HepG2 (cell line): ENCODE results near the gene CDK6. TPM values are rescaled to one million over a fixed set of nuclear protein-coding genes. Genes with fewer than 3 reads are reported as not detected.

ENCODE experiments used
- ATAC-seq: fragments of 200-7000 bp; cut with Tn5 transposase; 3 replicates; pipeline ENCODE4 v1.9.1; 2020; ENCODE audit warnings: mild to moderate bottlenecking, moderate library complexity
- BruUV-seq: library from RNA; stranded (reverse); fragments of 400-500 nt; replicated peaks from 2 replicates; lab custom pipeline; 2021; lab: Mats Ljungman, UMichigan
- CTCF ChIA-PET: fragments of 300-600 bp; formaldehyde crosslinking; extraction: SDS; loops from one replicate; lab custom pipeline; 2021; ENCODE audit warnings: low total read pairs, inconsistent platforms, low intra/inter-chr PET ratio; lab: Yijun Ruan, JAX
- POLR2A ChIA-PET: fragments of 350-600 bp; sonication (Branson Sonifier 250); formaldehyde crosslinking; loops from one replicate; lab custom pipeline; 2020; ENCODE audit warnings: antibody characterized with exemption, inconsistent platforms; lab: Yijun Ruan, JAX
- DNase-seq: peaks from one replicate; pipeline ENCODE4 v3.0.0-alpha.2; 2015; ENCODE audit warnings: low spot score
- FAIRE-seq: peaks from 3 replicates; lab custom pipeline; 2011; peaks lifted over from hg19 to GRCh38; lab: Jason Lieb, UNC
- H2AFZ ChIP-seq: one replicate; pipeline ENCODE4 v1.6.1; 2011; ENCODE audit warnings: low read length, inconsistent platforms
- H3K27ac ChIP-seq: fragments of 300-600 bp; 3 replicates; pipeline ENCODE4 v1.8.0; 2011; ENCODE audit warnings: mixed run types, mild to moderate bottlenecking, mixed read lengths, low read length, inconsistent platforms; ENCODE audit not compliant: insufficient read depth; ENCODE audit errors: extremely low read length
- H3K27me3 ChIP-seq, 2 experiments: fragments of 200-600 bp in 1 of 2; 2 replicates in 1 of 2; 3 replicates in 1 of 2; pipeline versions ENCODE4 v1.6.0 to v1.8.0; 2011; ENCODE audit warnings: low read length in 2 of 2, mild to moderate bottlenecking in 2 of 2, moderate library complexity in 2 of 2, inconsistent platforms in 1 of 2; ENCODE audit not compliant: insufficient read depth in 2 of 2, control insufficient read depth in 1 of 2
- H3K36me3 ChIP-seq, 2 experiments: fragments of 200-600 bp in 1 of 2; replicated peaks in 1 of 2; 2 replicates in 1 of 2; 3 replicates in 1 of 2; pipeline versions ENCODE4 v1.5.1 to v1.8.0; 2011; ENCODE audit warnings: low read length in 2 of 2, inconsistent platforms in 1 of 2; ENCODE audit not compliant: insufficient read depth in 2 of 2, control insufficient read depth in 1 of 2
- H3K4me1 ChIP-seq: 2 replicates; pipeline ENCODE4 v1.5.1; 2012; ENCODE audit warnings: low read length, inconsistent platforms; ENCODE audit not compliant: insufficient read depth
- H3K4me2 ChIP-seq: 2 replicates; pipeline ENCODE4 v1.6.0; 2011; ENCODE audit warnings: low read depth, low read length, inconsistent platforms
- H3K4me3 ChIP-seq, 3 experiments: fragments of 200-600 bp in 1 of 3; sonication (generic), shearing (Covaris generic) in 1 of 3; replicated peaks in 1 of 3; 2 replicates each; pipeline ENCODE4 v1.5.1; 2011 to 2016; ENCODE audit warnings: low read length in 3 of 3, inconsistent platforms in 2 of 3, low read depth in 2 of 3, mild to moderate bottlenecking in 2 of 3, control low read depth in 1 of 3, mixed read lengths in 1 of 3; ENCODE audit not compliant: insufficient read depth in 1 of 3
- H3K79me2 ChIP-seq: one replicate; pipeline ENCODE4 v1.6.1; 2011; ENCODE audit warnings: low read length, inconsistent platforms; ENCODE audit not compliant: insufficient read depth
- H3K9ac ChIP-seq: 2 replicates; pipeline ENCODE4 v1.6.0; 2011; ENCODE audit warnings: mild to moderate bottlenecking, low read depth, low read length, inconsistent platforms; ENCODE audit not compliant: insufficient read depth
- H3K9me3 ChIP-seq: 2 replicates; pipeline ENCODE4 v1.5.1; 2012; ENCODE audit warnings: mild to moderate bottlenecking, low read length
- H4K20me1 ChIP-seq: 2 replicates; pipeline ENCODE4 v1.6.0; 2011; ENCODE audit warnings: inconsistent platforms, mild to moderate bottlenecking, low read length, moderate library complexity; ENCODE audit not compliant: insufficient read depth
- CAMTA2 ChIP-seq: sonication (generic); formaldehyde crosslinking; IDR thresholded peaks from 2 replicates; pipeline ENCODE4 v1.4.0; 2020; ENCODE audit warnings: mild to moderate bottlenecking, missing genetic modification reagents, borderline replicate concordance
- TGIF2 ChIP-seq: IDR thresholded peaks from 2 replicates; pipeline ENCODE4 v1.6.1; 2016; ENCODE audit warnings: control low read depth, missing compliant biosample characterization
- ZBTB1 ChIP-seq: sonication (generic); formaldehyde crosslinking; IDR thresholded peaks from 2 replicates; pipeline ENCODE4 v1.4.0; 2020; ENCODE audit warnings: missing genetic modification reagents, borderline replicate concordance
- ZNF839 ChIP-seq: sonication (generic); formaldehyde crosslinking; IDR thresholded peaks from 2 replicates; pipeline ENCODE4 v1.4.0; 2020; ENCODE audit warnings: missing genetic modification reagents, mild to moderate bottlenecking, borderline replicate concordance
- WGBS: methylation state at CpG from one replicate; pipeline ENCODE4 v1.1.6; 2017; ENCODE audit warnings: low lambda C conversion rate; 5-methylcytosine and 5-hydroxymethylcytosine counted together
- in situ Hi-C: cut with HindIII; loops from 2 replicates; pipeline ENCODE4 v1.10.0; 2017; ENCODE audit warnings: low pct_unique_long_range_greater_than_20kb; ENCODE audit not compliant: extremely low pct_ligation_motif_present
- intact Hi-C: fragments of 100-400 bp; cut with micrococcal nuclease; formaldehyde crosslinking; loops from one replicate; pipeline ENCODE4 v1.10.0; 2022; ENCODE audit not compliant: unreplicated experiment
- polyA plus RNA-seq, 8 experiments: library from polyadenylated mRNA; depleted of rRNA in 3 of 8; stranded (reverse) in 7 of 8; unstranded in 1 of 8; fragments of >200 nt; fragmentation: Illumina TruSeq in 4 of 8; extraction: Trizol in 4 of 8; gene quantifications; 2 replicates each; pipeline versions ENCODE4 v1.2.1 to v1.2.3, GENCODE V29; 2011 to 2016; ENCODE audit warnings: low read depth in 4 of 8, missing spikeins in 1 of 8, mixed read lengths in 1 of 8; ENCODE audit not compliant: insufficient read depth in 1 of 8
- total RNA-seq, 5 experiments: library from RNA; depleted of rRNA; stranded (reverse); fragments of >200 nt; fragmentation: Illumina TruSeq; extraction: Trizol; gene quantifications; 2 replicates each; pipeline ENCODE4 v1.2.3, GENCODE V29; 2016; ENCODE audit warnings: low read depth in 1 of 5
- TF ChIP-seq, protein P1 (sequence below): sonication (generic); formaldehyde crosslinking; IDR thresholded peaks from 2 replicates; pipeline ENCODE4 v1.4.0; 2020; ENCODE audit warnings: missing genetic modification reagents, borderline replicate concordance
- TF ChIP-seq, protein P2 (sequence below): sonication (generic); formaldehyde crosslinking; IDR thresholded peaks from 2 replicates; pipeline ENCODE4 v1.5.0; 2020; ENCODE audit warnings: missing genetic modification reagents

CDK6 gene
- total and polyA plus RNA-seq, 2 of the 13 experiments (the other 11 are each of a cell fraction or from before 2014, with no cell fraction given) = 34.6 to 90.8 TPM

DNA sequence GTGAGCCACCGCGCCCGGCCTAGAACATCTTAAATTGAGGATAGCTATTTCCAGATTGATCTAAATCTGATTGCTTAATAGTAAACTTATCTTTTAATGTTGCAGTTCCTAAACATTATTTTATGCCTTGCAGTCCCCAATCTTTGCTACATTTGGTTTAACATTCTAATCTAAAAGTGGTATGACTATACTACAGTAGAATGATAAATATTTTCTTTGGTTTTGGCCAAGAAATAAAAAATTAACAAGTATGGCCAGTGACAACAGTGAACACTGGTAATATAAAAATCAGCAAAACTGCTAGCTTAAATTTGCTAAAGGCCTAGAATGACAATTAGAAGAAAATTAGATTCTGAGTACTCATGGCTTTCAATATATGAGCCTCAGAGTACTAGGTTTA is 73.5 kb downstream of the CDK6 start:
- ChIA-PET POLR2A (no interaction called here), CTCF (no interaction called here)
- FAIRE-seq (no peak), DNase-seq (no peak), ATAC-seq (no peak)
- H3K9ac ChIP-seq = no peak overlapping the region
- H3K4me2 ChIP-seq = no peak overlapping the region
- WGBS = 100% methylated on average over 3 of the region's 3 CpGs
- H3K79me2 ChIP-seq = peaks cover 65% of the 10 kb centered on the region
- BruUV-seq = no TSS peak
- H3K36me3 ChIP-seq = peaks cover 7 to 67% of the 10 kb centered on the region in 2 experiments
- H3K27ac ChIP-seq = no peak overlapping the region
- no peaks in the 10 kb centered on the region for H3K27me3 ChIP-seq
- no peaks in the 10 kb centered on the region for H4K20me1 ChIP-seq
- H3K4me3 ChIP-seq = no peak overlapping the region
- H3K9me3 ChIP-seq = no peaks in the 10 kb centered on the region
- H2AFZ ChIP-seq = no peak overlapping the region
- intact Hi-C loops (no loop called here), in situ Hi-C loops (no loop called here)
- TF ChIP-seq ZBTB1 (no peak), ZNF839 (CRISPR knock-in tag) (no peak), TGIF2 (CRISPR knock-in tag) (no peak), CAMTA2 (no peak)
- TF ChIP-seq, protein P1, sequence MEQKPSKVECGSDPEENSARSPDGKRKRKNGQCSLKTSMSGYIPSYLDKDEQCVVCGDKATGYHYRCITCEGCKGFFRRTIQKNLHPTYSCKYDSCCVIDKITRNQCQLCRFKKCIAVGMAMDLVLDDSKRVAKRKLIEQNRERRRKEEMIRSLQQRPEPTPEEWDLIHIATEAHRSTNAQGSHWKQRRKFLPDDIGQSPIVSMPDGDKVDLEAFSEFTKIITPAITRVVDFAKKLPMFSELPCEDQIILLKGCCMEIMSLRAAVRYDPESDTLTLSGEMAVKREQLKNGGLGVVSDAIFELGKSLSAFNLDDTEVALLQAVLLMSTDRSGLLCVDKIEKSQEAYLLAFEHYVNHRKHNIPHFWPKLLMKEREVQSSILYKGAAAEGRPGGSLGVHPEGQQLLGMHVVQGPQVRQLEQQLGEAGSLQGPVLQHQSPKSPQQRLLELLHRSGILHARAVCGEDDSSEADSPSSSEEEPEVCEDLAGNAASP = no peak
- peaks cover 43% of the 10 kb centered on the region for H3K4me1 ChIP-seq

DNA sequence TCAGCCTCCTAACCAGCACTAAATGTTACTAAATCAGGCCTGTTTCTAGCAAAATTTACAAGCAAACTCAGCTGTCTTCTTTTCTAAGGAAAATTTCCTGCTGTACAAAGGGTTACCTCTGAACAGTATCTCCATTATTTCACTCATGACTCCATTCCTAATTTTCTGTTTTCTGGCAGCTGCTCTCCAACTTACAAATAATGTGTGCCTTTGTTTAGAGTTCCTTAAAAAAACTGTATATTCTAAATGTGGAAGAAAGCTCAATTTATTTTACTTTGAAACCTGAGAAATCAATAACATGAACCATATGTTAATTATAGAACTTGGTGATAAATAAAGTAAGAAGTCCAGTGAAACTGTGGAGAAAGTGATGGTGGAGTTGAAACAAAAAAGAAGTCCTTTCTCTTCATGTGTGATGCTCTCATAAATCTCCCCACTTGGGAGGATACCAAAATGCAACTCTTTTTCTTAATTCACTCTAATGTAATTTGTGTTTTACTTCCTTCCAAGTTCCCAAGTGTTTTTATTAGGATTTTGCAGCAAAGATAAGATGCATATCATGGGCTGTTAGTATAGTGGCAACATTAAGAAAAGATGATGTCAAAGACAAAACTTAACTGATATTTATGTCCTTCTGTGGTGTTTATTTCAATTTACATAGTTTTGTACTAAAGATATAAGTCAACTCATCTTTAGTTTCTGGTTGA is 74.8 kb downstream of the CDK6 start:
- no peak for FAIRE-seq
- in situ Hi-C loops = no loop called here
- H3K27me3 ChIP-seq = no peaks in the 10 kb centered on the region

More for the DNA sequence above, 74.8 kb downstream of the CDK6 start:
- CTCF ChIA-PET = no interaction called here
- H3K36me3 ChIP-seq = peaks cover 9 to 61% of the 10 kb centered on the region in 2 experiments
- peaks cover 30% of the 10 kb centered on the region for H3K4me1 ChIP-seq
- intact Hi-C loops = no loop called here
- H4K20me1 ChIP-seq = no peaks in the 10 kb centered on the region
- POLR2A ChIA-PET = no interaction called here
- DNase-seq = no peak
- TF ChIP-seq, protein P2, sequence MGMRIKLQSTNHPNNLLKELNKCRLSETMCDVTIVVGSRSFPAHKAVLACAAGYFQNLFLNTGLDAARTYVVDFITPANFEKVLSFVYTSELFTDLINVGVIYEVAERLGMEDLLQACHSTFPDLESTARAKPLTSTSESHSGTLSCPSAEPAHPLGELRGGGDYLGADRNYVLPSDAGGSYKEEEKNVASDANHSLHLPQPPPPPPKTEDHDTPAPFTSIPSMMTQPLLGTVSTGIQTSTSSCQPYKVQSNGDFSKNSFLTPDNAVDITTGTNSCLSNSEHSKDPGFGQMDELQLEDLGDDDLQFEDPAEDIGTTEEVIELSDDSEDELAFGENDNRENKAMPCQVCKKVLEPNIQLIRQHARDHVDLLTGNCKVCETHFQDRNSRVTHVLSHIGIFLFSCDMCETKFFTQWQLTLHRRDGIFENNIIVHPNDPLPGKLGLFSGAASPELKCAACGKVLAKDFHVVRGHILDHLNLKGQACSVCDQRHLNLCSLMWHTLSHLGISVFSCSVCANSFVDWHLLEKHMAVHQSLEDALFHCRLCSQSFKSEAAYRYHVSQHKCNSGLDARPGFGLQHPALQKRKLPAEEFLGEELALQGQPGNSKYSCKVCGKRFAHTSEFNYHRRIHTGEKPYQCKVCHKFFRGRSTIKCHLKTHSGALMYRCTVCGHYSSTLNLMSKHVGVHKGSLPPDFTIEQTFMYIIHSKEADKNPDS (CRISPR knock-in tag) = no peak
- H3K4me3 ChIP-seq = no peak overlapping the region
- H3K9ac ChIP-seq = no peak overlapping the region
- H3K79me2 ChIP-seq = peaks cover 69% of the 10 kb centered on the region
- H3K4me2 ChIP-seq = no peak overlapping the region
- no peak overlapping the region for H3K27ac ChIP-seq
- no peak for ATAC-seq
- no peaks in the 10 kb centered on the region for H3K9me3 ChIP-seq
- H2AFZ ChIP-seq = no peak overlapping the region
- BruUV-seq = no TSS peak
